Measurements from ENCODE around the gene RANBP9.

The RANBP9 gene

GRCh38 chr6:13711324-13711732, 307 bp downstream of the RANBP9 start:
- DNase-seq, result peak in 4 of 58 donors; percentile 57 to 86 (median 72)

GRCh38 chr6:13710552-13711323, 897 bp downstream of the RANBP9 start:
- peak in 36 of 58 donors; percentile 8 to 64 (median 22) for DNase-seq

- DNase-seq, result peak in 3 of 58 donors; percentile 10 to 45 (median 20)
Observed at GRCh38 chr6:13709689-13710551, 1.7 kb downstream of the RANBP9 start.

- no peak for DNase-seq
Observed at GRCh38 chr6:13708736-13709135, 2.9 kb downstream of the RANBP9 start.

- no peak for DNase-seq
Observed at GRCh38 chr6:13703496-13703895, 8.1 kb downstream of the RANBP9 start.

- no peak for DNase-seq
Observed at GRCh38 chr6:13702809-13703302, 8.8 kb downstream of the RANBP9 start.

GRCh38 chr6:13700232-13700631, 11.4 kb downstream of the RANBP9 start:
- no peak for DNase-seq

GRCh38 chr6:13698715-13699114, 12.9 kb downstream of the RANBP9 start:
- DNase-seq, result no peak

GRCh38 chr6:13697857-13698256, 13.8 kb downstream of the RANBP9 start:
- DNase-seq, result no peak

- DNase-seq, result no peak
Observed at GRCh38 chr6:13696226-13696625, 15.4 kb downstream of the RANBP9 start.

- DNase-seq, result no peak
Observed at GRCh38 chr6:13695252-13695651, 16.4 kb downstream of the RANBP9 start.

GRCh38 chr6:13694562-13694961, 17.1 kb downstream of the RANBP9 start:
- no peak for DNase-seq

- no peak for DNase-seq
Observed at GRCh38 chr6:13689511-13690256, 22.0 kb downstream of the RANBP9 start.

- no peak for DNase-seq
Observed at GRCh38 chr6:13688692-13689196, 22.9 kb downstream of the RANBP9 start.

GRCh38 chr6:13687917-13688351, 23.7 kb downstream of the RANBP9 start:
- DNase-seq, result peak in 1 of 58 donors; percentile 12

- no peak for DNase-seq
Observed at GRCh38 chr6:13684855-13685254, 26.8 kb downstream of the RANBP9 start.

GRCh38 chr6:13683038-13683437, 28.6 kb downstream of the RANBP9 start:
- DNase-seq, result no peak

- DNase-seq, result no peak
Observed at GRCh38 chr6:13682346-13682745, 29.3 kb downstream of the RANBP9 start.

GRCh38 chr6:13681305-13682061, 30.2 kb downstream of the RANBP9 start:
- DNase-seq, result no peak

GRCh38 chr6:13680448-13680968, 31.1 kb downstream of the RANBP9 start:
- DNase-seq, result no peak

Data from anterior cingulate cortex (tissue), 58 donors.